HL-60/S4 treated with phorbol 12-myristate 13-acetate at 8.2 ng/mL for 4 days and 3 days (cell line): ENCODE data around the gene TCF4.

Source experiments
- in situ Hi-C: fragments of 300-500 bp; cut with MboI; formaldehyde crosslinking; loops from 2 replicates; pipeline ENCODE4 v1.15.0; 2022; ENCODE audit warnings: low sequenced_read_pairs

TCF4 gene

GRCh38 chr18:55247032-55247431 is 341.0 kb downstream of the TCF4 start:
- in situ Hi-C loops, result no loop called here

- in situ Hi-C loops, result no loop called here
Measured at GRCh38 chr18:55246278-55246677, 341.7 kb downstream of the TCF4 start.

GRCh38 chr18:55245211-55245614 is 342.8 kb downstream of the TCF4 start:
- in situ Hi-C loops, result no loop called here

DNA sequence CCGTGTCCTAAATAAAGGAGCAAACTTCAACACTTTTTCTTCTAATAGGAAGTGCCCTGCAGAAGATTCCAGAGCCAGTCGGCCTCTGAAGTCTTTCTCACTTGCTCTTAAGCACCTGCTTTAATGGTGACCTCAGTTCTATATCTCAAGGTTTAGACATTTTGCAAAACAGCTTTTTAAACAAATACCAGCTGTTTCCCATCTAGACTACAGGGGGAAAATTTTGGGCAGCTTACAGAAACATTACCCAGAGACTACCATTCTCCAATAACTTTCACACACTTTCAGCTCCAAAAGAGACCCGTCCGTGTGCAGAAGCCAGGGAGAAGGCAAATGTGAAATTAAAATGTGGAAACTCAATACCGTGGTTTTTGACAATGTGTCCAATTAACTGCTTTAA is 343.4 kb downstream of the TCF4 start:
- in situ Hi-C loops, result no loop called here

DNA sequence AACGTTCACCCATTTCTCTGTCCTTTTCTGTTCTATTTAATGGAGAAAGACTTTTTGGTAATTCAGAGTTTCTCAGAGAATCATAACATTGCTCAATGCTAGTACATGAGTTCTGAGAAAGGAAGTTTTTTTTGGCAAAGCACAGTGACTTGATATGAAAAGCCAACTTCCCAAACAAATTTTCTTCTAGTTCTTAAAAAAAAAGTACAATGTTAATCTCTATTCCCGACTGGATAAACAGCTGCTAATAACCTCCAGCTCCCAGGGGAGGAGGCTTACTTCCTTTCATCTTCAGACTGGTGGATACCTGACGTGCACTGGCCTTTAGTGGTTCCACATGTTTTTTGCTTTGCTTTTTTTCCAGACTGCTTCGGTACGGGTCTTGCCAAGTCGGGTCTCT is 344.1 kb downstream of the TCF4 start:
- in situ Hi-C loops, result no loop called here

DNA sequence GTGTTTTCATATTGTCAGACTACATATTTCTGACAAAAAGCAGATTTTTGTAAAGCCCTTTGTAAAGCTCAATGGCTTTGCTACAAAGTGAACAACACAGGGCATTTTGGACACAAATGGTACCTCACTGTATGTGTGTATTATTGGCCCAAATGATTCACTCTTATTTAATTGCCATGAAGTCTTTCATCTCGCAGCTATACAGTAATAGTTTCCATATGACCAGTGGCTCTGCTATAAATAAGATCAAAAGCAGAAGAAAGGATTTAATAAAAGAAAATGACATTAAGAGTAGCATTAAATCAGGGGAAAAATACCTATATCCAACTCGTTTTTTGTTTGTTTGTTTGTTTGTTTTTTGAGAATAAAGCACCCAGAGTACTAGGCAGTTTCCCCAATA is 344.7 kb downstream of the TCF4 start:
- in situ Hi-C loops, result no loop called here

DNA sequence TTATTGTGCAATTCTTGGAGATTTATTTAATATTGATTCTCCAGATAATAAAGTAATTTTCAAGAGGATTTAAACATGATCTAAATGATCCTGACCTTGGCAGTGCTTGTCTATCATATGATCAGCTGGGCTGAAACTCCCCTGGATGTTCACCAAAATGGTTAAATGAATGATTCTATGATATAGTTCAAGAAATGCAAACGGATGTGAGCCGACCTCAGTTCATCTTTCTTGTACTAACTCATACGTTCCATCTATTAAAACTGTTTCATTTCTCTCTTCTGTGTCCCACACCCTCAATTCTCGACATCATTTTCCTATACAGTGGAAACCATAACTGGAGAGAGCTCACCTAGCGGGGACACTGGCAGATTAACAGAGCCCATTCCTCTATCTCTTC is 347.0 kb downstream of the TCF4 start:
- in situ Hi-C loops, result no loop called here

DNA sequence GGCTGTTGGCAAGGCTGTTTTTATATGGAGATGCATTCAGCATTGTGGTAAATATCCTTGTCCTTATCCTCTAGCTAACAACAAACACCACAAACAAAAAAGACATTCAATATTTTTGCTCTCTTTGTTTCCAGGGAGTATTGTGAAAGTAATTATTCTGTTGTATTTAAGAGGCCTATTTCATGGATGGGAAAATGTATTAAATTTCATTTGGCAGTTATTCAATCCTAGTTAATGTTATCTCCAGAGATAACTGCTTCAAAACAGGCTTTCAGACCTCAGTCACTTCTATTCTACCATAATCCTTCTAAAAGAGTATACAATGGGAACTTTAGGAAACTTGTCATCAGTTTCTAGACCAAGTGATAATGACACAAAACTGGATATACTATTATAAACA is 348.3 kb downstream of the TCF4 start:
- in situ Hi-C loops, result no loop called here

- in situ Hi-C loops, result no loop called here
Measured at GRCh38 chr18:55237660-55238059, 350.3 kb downstream of the TCF4 start.

- in situ Hi-C loops, result no loop called here
Measured at GRCh38 chr18:55236150-55236931, 351.7 kb downstream of the TCF4 start.

DNA sequence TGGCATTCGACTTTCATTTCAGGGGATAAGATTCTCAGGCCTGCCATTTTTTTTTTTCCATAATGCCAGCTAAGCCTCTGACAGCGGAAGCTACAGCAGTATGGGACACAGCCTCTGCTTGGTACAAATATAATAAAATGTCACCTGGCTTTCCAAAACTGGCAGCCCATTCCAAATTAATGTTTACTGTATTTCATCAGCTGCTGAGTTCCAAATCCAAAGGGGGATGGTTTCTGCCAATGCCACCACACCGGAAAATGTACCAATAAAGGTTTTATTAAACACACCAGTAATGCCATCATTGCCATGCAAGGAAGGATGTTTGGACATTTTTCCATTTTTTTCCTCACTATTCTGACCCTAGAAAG is 352.9 kb downstream of the TCF4 start:
- in situ Hi-C loops, result no loop called here

GRCh38 chr18:55234366-55235093 is 353.5 kb downstream of the TCF4 start:
- in situ Hi-C loops, result no loop called here

DNA sequence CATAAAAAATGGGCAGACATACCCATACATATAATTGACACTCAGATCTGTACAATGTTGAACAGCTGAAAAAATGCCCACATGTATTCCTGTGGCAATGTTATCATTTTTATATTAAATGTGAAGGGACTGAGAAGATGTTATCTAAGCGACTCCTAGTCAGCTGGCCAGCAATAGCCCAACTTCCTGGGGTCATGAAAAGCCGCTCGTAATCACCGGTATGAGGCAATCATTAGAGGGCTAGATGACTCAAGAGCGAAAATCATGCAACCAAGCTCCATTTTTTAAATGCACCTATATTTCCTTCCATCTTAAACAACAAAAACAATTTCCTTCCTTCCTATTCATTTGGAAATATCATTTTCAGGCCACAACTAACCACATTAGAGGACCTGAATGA is 354.1 kb downstream of the TCF4 start:
- in situ Hi-C loops, result no loop called here

- in situ Hi-C loops, result no loop called here
Measured at GRCh38 chr18:55232506-55232905, 355.5 kb downstream of the TCF4 start.

- in situ Hi-C loops, result no loop called here
Measured at GRCh38 chr18:55229682-55230081, 358.3 kb downstream of the TCF4 start.

DNA sequence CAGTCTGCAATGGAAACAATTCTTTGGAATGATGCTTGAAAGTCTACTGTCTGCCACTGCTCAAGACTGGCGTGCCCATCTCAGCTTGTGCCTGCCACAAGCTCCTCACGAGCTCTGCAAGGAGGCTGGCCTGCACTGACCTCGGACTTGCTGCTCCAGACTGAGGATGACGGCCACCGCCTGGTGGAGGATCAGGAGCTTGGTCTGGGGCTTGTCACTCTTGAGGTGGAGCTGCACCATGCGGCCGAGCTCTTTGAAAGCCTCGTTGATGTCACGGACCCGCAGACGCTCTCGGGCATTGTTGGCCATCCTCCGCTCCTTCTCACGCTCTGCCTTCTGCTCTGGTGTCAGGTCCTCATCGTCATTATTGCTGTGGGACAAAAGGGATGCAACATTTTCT is 359.3 kb downstream of the TCF4 start:
- in situ Hi-C loops, result no loop called here

DNA sequence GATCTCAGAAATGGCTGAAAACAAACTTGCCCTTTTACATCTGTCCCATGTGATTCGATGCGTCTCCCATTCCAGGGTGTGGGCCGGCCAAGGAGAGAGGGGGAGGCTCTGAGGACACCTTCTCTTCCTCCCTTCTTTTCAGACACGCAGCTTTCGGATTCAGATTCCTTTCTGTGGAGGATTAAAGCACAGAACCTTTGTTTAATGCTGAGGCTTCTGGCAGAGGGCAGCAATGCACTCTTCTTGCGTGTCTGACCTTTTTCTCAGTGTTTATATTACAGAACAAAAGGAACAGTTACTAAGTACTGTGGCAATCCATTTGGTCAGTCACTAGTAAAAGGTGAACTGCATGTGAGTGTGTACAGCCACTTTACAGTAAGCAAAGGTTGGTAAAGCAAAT is 359.8 kb downstream of the TCF4 start:
- in situ Hi-C loops, result no loop called here

- in situ Hi-C loops, result no loop called here
Measured at GRCh38 chr18:55227771-55228170, 360.2 kb downstream of the TCF4 start.

- in situ Hi-C loops, result no loop called here
Measured at GRCh38 chr18:55226044-55226443, 361.9 kb downstream of the TCF4 start.

DNA sequence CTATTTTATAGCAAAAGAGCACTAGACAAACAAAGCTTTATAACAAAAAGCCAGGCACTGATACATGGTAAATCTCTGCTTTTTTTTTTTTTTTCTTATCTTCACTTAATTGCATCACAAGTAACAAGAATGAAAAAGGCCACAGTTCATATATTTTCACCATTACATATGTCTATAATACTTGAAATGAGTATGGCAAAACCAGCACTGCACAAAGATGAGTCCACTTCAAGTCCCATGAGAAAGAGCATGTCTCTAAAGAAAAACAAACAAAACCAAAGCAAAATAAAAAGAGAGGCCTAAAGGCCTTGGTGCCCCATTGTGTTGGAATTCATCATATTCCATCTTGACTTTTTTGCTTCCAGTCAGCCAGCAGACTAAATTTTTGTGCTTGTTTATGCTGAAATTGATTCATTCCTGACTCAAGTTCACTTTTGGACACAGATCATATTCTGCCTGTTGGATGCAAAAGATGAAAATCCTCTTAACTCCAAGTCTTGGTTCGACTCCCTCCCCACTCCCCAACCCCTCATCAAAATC is 363.8 kb downstream of the TCF4 start:
- in situ Hi-C loops, result no loop called here

- in situ Hi-C loops, result no loop called here
Measured at GRCh38 chr18:55221622-55222021, 366.4 kb downstream of the TCF4 start.

DNA sequence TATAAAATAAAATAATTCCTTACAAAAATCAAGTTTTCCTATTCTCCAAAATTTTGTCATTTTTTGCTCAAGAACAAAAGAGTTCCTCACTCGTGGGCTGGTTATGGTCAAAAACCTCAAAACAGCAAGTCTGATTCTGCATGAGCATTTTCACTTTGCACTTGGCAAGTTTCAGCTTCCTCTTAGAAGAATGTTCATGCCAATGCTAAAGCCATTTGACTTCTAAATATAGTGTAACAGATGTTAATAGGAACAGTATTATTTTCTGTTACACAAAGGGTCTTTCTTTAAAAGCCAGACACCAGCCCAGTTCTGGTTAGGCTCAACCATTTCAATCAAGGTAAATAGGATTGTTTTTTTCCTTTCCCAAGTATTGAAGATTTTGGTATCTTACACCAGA is 367.5 kb downstream of the TCF4 start:
- in situ Hi-C loops, result no loop called here
